ENCODE results near the gene HYPK. TPM values are rescaled to one million over a fixed set of nuclear protein-coding genes. Genes with fewer than 3 reads are reported as not detected.

HYPK gene
- total and polyA plus RNA-seq, 8 donors, result 3.1 to 25.6 (median 5.3) TPM

GRCh38 chr15:43852607-43853006 is 52.2 kb downstream of the HYPK start:
- H3K9me3 ChIP-seq, result no peaks in the 10 kb centered on the region
- no peak overlapping the region for H3K4me3 ChIP-seq
- no peaks in the 10 kb centered on the region for H3K36me3 ChIP-seq
- H3K27me3 ChIP-seq, result no peaks in the 10 kb centered on the region
- no peak for TF ChIP-seq CTCF (IDR thresholded peaks at IDR 0.05)
- H3K27ac ChIP-seq, result no peak overlapping the region
- FAIRE-seq (no peak), DNase-seq (no peak), ATAC-seq (no peak)
- intact Hi-C loops (cut with DNase I), result no loop called here
- WGBS, 2 donors, result 98% methylated on average over 4 of the region's 4 CpGs
- H3K4me1 ChIP-seq, result no peaks in the 10 kb centered on the region

Small RNAs within 50 kb of the gene (microRNA-seq; reads per million reads assigned to microRNA genes)
- 0 to 1.9 reads per million in 2 donors for gene MIR1282

Other genes starting within 250 kb of the HYPK start
- gene PPIP5K1, start 210.4 kb upstream of the HYPK start, total RNA-seq, result 10 to 100 TPM; 13.3 to 39.9 (median 17.2) TPM
- gene PPIP5K1, start 210.4 kb upstream of the HYPK start, polyA plus RNA-seq, result 10 to 100 TPM; 11.3 to 16.0 TPM
- 1 to 10 TPM in 5 of 6 donors, under 1 TPM in 1; 0.97 to 3.5 (median 3.1) TPM for gene CKMT1B, start 206.6 kb upstream of the HYPK start, total RNA-seq
- 1 to 10 TPM; 2.7 to 8.5 TPM for gene CKMT1B, start 206.6 kb upstream of the HYPK start, polyA plus RNA-seq
- under 1 TPM in 5 of 6 donors, not detected in 1; 0.28 to 0.43 (median 0.32) TPM for gene STRC, start 181.8 kb upstream of the HYPK start, total RNA-seq
- under 1 TPM; 0.46 to 0.82 TPM for gene STRC, start 181.8 kb upstream of the HYPK start, polyA plus RNA-seq
- gene CATSPER2, start 151.8 kb upstream of the HYPK start, total RNA-seq, result 1 to 10 TPM; 1.2 to 4.2 (median 1.9) TPM
- 1 to 10 TPM; 8.3 to 9.9 TPM for gene CATSPER2, start 151.8 kb upstream of the HYPK start, polyA plus RNA-seq
- 1 to 10 TPM in 5 of 6 donors, under 1 TPM in 1; 0.93 to 4.6 (median 3.6) TPM for gene CKMT1A, start 106.7 kb upstream of the HYPK start, total RNA-seq
- gene CKMT1A, start 106.7 kb upstream of the HYPK start, polyA plus RNA-seq, result 1 to 10 TPM; 2.0 to 6.7 TPM
- gene PDIA3, start 54.2 kb upstream of the HYPK start, total RNA-seq, result 100 to 1,000 TPM; 130 to 290 (median 248) TPM
- 100 to 1,000 TPM; 144 to 189 TPM for gene PDIA3, start 54.2 kb upstream of the HYPK start, polyA plus RNA-seq
- 1 to 10 TPM; 1.2 to 3.1 (median 2.0) TPM for gene ELL3, start 23.6 kb upstream of the HYPK start, total RNA-seq
- gene ELL3, start 23.6 kb upstream of the HYPK start, polyA plus RNA-seq, result 1 to 10 TPM; 1.9 to 2.1 TPM
- gene SERF2, start 8.3 kb upstream of the HYPK start, total RNA-seq, result 100 to 1,000 TPM; 245 to 540 (median 381) TPM
- 1,000 to 10,000 TPM in 1 of 2 donors, 100 to 1,000 TPM in 1; 943 to 1,722 TPM for gene SERF2, start 8.3 kb upstream of the HYPK start, polyA plus RNA-seq
- gene SERINC4, start 379 bp upstream of the HYPK start, total RNA-seq, result under 1 TPM in 2 of 6 donors, not detected in 4; 0.14 to 0.22 TPM
- under 1 TPM; 0.23 to 0.47 TPM for gene SERINC4, start 379 bp upstream of the HYPK start, polyA plus RNA-seq
- gene MFAP1, start 24.1 kb downstream of the HYPK start, total RNA-seq, result 10 to 100 TPM in 2 of 6 donors, 1 to 10 TPM in 4; 5.2 to 11.9 (median 7.5) TPM
- gene MFAP1, start 24.1 kb downstream of the HYPK start, polyA plus RNA-seq, result 10 to 100 TPM in 1 of 2 donors, 1 to 10 TPM in 1; 5.0 to 10.1 TPM
- gene WDR76, start 26.4 kb downstream of the HYPK start, total RNA-seq, result 1 to 10 TPM; 2.3 to 3.3 (median 2.7) TPM
- 1 to 10 TPM in 1 of 2 donors, under 1 TPM in 1; 0.72 to 1.2 TPM for gene WDR76, start 26.4 kb downstream of the HYPK start, polyA plus RNA-seq

All from pancreas (tissue), 10 donors.